OCI-LY3 (cell line): ENCODE data around the gene SLC25A26.

Source experiments
- EZH2phosphoT487 ChIP-seq: fragments of 200-600 bp; shearing (Covaris generic); IDR thresholded peaks from 2 replicates; pipeline ENCODE4 v1.6.1; 2018; ENCODE audit warnings: antibody characterized with exemption, mixed run types, low read depth
- TF ChIP-seq, protein P1 (sequence below): fragments of 200-600, 300-600 bp; sonication (generic); IDR thresholded peaks from 2 replicates; pipeline ENCODE4 v1.5.1; 2014; ENCODE audit warnings: antibody characterized with exemption, low read length, low read depth

DNA sequence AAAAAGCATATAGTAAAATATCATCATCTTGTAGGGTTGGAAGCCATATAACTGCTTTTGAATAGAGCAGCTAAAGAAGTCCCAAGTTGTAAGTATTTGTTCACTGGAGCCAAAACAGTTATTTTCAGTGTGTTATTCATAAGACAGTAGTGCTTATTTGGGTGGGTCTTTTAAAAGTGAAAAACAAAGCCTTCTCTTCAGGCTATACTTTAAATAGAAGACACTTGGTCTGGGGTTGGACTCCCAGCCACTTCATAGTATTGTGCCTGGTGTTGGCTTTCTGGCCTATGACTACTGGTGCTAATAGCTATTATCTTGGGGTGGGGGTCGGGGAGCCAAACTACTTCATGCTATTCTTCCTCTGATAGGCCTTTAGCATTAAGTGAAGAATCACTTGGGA is 135.2 kb downstream of the SLC25A26 start:
- TF ChIP-seq, protein P1, sequence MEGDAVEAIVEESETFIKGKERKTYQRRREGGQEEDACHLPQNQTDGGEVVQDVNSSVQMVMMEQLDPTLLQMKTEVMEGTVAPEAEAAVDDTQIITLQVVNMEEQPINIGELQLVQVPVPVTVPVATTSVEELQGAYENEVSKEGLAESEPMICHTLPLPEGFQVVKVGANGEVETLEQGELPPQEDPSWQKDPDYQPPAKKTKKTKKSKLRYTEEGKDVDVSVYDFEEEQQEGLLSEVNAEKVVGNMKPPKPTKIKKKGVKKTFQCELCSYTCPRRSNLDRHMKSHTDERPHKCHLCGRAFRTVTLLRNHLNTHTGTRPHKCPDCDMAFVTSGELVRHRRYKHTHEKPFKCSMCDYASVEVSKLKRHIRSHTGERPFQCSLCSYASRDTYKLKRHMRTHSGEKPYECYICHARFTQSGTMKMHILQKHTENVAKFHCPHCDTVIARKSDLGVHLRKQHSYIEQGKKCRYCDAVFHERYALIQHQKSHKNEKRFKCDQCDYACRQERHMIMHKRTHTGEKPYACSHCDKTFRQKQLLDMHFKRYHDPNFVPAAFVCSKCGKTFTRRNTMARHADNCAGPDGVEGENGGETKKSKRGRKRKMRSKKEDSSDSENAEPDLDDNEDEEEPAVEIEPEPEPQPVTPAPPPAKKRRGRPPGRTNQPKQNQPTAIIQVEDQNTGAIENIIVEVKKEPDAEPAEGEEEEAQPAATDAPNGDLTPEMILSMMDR: no peak
- TF ChIP-seq EZH2phosphoT487: no peak
